ENCODE data around the gene SOS1.

DNA sequence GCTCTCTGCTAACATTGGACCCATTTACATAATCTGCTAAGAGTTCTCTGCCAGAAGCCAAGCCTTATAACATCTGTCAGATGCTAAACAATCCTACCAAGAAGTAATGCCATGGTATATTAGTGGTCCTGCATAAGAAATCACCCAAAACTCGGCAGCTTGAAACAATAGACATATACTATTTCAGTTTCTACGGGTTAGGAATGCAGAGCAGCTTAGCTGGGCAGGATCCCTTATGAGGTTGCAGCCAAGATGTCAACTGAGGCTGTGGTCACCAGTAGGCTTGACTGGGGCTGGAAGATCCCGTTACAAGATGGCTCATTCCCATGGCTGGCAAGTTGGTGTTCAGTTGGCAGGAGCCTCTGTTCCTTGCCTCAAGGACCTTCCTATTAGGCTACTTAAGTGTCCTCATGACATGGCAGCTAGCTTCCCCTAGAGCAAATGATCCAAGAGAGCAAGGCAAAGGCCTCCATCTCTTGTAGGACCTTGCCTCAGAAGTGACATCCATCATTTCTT, 25.1 kb upstream of the SOS1 start:
- TF ChIP-seq CTCF (IDR thresholded peaks at IDR 0.05): no peak
- TF ChIP-seq POLR2A (IDR thresholded peaks at IDR 0.05): no peak

Measured in uterus (tissue), 2 donors.